NCI-H1436 (cell line): ENCODE results near the gene LCOR.
"Not testable (repeated sequence)": the region's sequence is repeated elsewhere in the genome, so short reads cannot be mapped to it uniquely, and the experiment has no call there.

Experiments used
- DNase-seq: peaks from one replicate; lab custom pipeline; 2025; lab: John Stamatoyannopoulos, UW

Gene LCOR

GRCh38 chr10:96943161-96943560 is 111.1 kb downstream of the LCOR start:
- DNase-seq, result not testable (repeated sequence)

DNA sequence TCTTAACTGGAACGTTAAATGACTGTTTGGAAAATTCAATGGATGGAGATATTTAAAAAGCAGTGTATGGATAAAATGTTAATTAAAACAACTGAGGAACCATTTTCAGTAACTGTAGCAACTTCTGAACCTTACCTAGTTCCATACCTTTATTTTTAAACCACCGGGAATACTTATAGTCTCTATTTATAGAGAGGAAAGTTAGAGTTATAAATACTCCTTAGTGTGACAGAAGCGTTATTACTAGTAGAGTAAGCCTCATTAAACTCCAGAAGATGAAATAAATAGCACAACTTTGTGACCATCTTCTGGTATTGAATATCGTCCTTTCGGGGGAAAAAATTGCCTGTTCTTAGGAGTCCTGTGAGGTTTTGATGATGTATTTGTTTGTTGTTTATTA is 114.9 kb downstream of the LCOR start:
- no peak for DNase-seq

- DNase-seq, result no peak
Measured at GRCh38 chr10:96949039-96949683, 117.1 kb downstream of the LCOR start.

DNA sequence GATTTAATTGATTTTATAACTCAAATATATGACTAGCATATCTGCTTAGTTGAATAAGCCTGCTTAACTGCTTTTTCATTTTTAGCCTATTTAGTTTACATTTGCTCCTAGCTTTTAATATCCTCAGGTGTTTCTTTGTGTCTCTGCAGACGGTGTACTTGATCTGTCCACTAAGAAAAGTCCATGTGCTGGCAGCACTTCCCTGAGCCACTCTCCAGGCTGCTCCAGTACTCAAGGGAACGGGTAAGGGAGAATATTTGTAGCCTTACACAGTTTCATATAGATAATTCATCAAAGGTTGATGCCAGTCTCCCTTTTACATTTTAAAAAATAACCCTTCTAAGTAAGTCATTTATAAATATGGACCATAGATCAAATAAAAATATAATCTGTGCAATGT is 119.9 kb downstream of the LCOR start:
- DNase-seq, result no peak

DNA sequence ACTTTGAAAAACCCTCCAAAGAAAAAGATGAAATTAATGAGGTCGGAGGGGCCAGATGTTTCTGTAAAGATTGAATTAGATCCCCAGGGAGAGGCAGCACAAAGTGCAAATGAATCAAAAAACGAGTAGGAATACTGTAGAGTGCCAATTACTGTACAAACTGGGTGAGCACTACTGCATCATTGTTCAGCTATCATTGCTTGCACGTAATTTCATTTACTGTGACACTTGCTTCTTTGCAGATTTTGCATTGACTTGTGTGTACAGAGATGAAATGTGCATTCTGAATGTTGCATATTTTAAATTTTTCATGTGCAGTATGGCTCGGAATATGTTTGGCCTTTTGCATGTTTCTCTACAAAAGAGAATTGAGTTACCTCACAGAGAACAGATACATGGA is 123.7 kb downstream of the LCOR start:
- no peak for DNase-seq

DNA sequence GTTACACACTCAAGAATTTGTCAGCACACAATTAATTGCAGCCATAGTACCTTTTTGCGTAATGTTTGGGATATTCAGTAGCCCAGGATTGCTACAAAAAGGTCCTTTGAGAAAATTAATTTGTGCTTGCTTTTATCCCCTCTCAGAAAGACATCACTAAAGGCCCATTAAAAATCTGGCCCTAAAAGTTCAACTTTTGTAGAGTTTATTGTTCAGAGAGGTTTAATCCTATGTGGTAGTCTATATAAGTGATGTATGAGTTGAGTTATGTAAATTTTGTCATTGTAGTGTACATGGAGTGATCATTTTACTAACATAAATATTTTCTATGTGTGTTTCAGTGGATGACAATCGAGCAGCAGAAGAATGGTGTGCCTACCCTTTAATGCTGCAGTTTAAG is 126.0 kb downstream of the LCOR start:
- DNase-seq, result no peak

GRCh38 chr10:96959733-96960132 is 127.6 kb downstream of the LCOR start:
- no peak for DNase-seq

- no peak for DNase-seq
Measured at GRCh38 chr10:96960872-96961271, 128.8 kb downstream of the LCOR start.

DNA sequence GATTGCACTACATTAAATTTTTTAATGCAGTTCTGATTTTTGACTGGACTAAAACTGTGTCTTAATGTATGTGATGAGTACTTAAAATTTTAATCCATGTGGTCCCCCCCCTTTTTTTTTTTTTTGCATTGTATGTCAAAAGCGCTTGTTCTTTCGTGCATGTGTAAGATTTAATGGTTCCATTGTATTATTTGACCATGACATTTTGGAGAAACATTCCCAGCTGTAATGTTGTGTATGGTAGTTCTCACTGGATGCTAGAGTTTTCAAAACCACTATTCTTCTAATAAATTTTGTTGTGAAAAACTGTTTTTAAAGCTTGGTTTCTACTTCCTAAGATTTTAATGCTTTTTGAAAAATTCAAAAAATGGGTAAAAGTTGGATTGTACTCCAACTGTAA is 132.0 kb downstream of the LCOR start:
- no peak for DNase-seq

DNA sequence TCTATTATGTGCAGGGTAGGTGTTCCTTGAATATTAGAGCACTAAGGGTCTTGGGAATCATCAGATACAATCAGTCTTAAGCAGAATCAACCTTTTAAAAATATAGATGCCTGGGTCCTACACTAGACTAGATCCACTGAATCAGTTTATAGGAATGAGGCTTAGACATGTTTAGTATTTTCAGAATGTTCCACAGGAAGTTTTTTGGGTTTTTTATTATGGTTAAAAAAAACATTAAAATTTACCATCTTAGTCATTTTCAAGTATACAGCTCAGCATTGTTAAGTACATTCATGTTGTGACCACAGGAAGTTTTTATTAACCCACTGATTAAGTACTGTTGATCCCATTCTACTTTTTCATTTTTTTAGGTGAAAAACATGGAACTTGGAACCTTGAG is 135.7 kb downstream of the LCOR start:
- DNase-seq, result no peak

- no peak for DNase-seq
Measured at GRCh38 chr10:96968682-96969423, 136.8 kb downstream of the LCOR start.

DNA sequence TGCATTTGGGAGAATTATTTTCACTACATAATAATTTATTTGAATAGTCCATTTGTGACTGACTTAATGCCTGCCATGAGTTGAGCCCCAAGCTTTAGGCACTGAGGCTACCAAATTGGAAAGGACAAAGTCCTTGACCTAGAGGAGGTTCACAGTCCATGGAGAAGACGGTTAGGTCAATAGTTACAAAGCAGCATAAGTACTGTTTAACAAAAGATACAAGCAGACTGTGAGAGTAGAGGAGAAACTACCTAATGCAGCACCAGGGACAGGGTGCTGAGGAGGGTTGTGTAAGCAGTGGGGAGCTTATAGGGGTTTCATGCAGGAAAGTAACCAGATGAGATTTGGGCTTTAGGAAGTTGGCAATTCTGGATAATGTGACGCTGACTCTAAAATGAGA is 139.2 kb downstream of the LCOR start:
- DNase-seq, result no peak

DNA sequence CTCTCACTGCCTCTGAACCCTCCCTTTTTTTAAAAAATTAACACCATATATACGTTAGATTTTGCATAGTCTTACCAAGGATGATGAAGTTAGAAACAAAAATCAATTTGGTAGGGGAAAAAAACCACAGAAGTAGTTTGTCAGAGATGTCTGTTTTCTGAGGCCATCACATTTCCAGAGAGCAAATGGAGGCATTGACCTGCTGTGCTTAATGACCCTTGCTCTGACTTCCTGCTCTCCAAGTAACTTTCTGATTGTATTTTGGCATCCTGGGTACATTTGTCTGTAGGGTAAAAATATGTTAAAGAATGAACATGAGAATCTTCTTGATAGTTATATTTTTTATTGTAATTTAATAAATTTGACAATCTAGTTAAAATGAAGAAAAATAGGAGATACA is 140.2 kb downstream of the LCOR start:
- DNase-seq, result no peak

- DNase-seq, result no peak
Measured at GRCh38 chr10:96973809-96974747, 142.0 kb downstream of the LCOR start.

GRCh38 chr10:96975136-96975535 is 143.0 kb downstream of the LCOR start:
- DNase-seq, result no peak

GRCh38 chr10:96978621-96979154 is 146.6 kb downstream of the LCOR start:
- no peak for DNase-seq

GRCh38 chr10:96982149-96982930 is 150.2 kb downstream of the LCOR start:
- DNase-seq, result no peak

DNA sequence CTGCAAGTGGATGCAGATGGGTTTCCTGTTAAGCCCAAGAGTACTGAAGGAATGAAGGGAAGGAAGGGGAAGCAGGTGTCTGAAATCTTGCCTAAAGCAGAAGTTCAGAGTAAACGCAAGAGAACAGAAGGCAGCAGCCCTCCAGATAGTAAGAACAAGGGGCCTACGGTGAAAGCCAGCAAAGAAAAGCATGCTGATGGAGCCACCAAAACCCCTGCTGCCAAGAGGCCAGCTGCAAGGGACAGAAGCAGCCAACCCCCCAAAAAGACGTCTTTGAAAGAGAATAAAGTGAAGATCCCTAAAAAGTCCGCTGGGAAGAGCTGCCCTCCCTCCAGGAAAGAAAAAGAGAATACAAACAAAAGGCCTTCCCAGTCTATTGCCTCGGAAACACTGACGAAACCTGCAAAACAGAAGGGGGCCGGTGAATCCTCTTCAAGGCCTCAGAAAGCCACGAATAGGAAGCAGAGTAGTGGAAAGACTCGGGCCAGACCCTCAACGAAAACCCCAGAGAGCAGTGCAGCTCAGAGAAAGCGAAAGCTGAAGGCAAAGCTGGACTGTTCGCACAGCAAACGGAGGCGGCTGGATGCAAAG is 152.5 kb downstream of the LCOR start:
- no peak for DNase-seq

DNA sequence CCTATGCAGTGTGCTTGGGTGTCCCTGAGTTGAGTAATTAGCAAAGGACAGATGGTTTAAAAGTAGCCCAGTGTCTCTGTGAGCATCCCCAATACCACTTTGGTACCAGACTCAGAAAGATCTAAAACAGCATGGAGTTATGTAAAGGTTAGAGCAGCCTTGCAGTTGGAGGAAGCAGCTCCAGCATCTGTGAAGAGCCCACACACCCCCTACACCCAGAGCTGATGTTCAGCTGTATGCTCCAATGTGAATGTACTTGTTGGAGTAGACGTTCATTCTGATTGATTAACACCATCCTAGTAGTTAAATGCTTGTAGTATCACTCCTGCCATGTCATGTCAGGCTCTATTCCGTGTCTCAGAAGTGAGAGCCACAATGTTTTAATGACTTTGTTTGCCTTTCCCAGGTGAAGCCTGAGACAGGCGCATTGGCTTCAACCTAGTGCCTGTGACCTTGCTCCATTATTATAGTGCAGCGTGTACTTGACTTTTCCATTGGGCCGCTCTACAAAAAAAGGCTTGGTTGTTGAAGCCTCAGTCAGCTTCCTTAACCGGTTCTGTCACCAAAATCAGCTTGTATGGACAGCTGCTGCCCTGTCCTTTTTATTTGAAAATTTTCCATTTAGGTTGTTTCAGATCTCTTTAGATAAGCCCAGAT is 154.2 kb downstream of the LCOR start:
- no peak for DNase-seq

DNA sequence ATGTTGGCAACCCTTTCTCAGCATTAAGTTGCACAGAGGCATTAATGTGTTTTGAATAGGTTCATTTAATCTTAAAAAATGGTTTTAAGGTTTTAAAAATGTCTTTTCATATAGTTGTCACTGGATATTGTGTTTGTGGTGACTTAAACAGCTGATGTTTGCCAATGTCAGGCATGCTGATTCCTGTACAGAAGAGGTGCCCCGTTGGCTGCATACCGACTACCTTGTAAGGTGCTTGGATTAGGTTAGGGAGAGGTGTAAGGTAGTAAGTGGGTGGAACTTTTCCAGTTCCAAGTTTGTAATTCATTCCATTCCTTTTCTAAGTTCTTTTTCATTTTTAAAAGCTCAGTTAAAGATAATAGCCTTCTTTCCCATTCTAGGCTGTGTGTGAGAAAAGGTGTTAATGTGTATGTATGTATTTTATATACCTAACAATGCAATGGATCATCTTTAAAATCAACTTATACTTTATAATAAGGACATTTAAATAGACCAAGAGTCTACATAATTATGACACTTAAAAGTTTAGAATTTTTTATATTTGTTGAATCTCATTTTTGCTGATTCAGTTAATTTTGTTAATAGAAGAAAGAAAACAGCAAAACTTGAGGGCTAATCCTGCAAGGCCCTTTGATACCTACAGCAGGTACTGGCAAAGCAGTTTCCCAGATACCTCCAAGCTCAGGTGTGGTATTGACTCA is 155.2 kb downstream of the LCOR start:
- no peak for DNase-seq
